ENCODE data around the gene RIMBP2.

Gene RIMBP2

GRCh38 chr12:130711756-130712155 lies 4.3 kb downstream of the RIMBP2 start:
- no peak for DNase-seq (ENCODE audit: insufficient read length)
- no peak for TF ChIP-seq TAF1 (IDR thresholded peaks at IDR 0.05; ENCODE audit: borderline replicate concordance, low read depth, low read length)
- TF ChIP-seq POLR2AphosphoS5 (IDR thresholded peaks at IDR 0.05; ENCODE audit: low read depth, low read length), result no peak
- TF ChIP-seq POLR2A (IDR thresholded peaks at IDR 0.05; ENCODE audit: low read depth, low read length), result no peak
- no peak for FAIRE-seq

DNA sequence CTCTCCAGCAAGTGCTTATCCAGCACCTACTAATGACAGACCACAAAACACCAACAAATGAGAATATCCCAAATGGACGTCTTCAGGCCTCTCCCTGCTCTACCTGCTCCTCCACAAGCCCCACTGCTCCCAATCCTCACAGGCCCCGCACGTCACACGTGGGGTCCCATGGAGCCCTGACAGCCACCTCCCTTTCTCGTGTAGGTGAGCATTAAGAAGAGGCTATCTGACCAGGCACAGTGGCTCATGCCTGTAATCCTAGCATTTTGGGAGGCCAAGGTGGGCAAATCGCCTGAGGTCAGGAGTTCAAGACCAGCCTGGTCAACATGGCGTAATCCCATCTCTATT lies 5.4 kb downstream of the RIMBP2 start:
- TF ChIP-seq TAF1 (IDR thresholded peaks at IDR 0.05; ENCODE audit: borderline replicate concordance, low read depth, low read length) (no peak), POLR2A (IDR thresholded peaks at IDR 0.05; ENCODE audit: low read depth, low read length) (no peak), POLR2AphosphoS5 (IDR thresholded peaks at IDR 0.05; ENCODE audit: low read depth, low read length) (no peak)
- no peak for FAIRE-seq

GRCh38 chr12:130709971-130710732 lies 5.9 kb downstream of the RIMBP2 start:
- FAIRE-seq, result no peak
- TF ChIP-seq POLR2AphosphoS5 (IDR thresholded peaks at IDR 0.05; ENCODE audit: low read depth, low read length) (no peak), POLR2A (IDR thresholded peaks at IDR 0.05; ENCODE audit: low read depth, low read length) (no peak), TAF1 (IDR thresholded peaks at IDR 0.05; ENCODE audit: borderline replicate concordance, low read depth, low read length) (no peak)
- DNase-seq (ENCODE audit: insufficient read length), result no peak

More for the DNA sequence above, 5.4 kb downstream of the RIMBP2 start:
- DNase-seq (ENCODE audit: insufficient read length), result no peak

- no peak for DNase-seq (ENCODE audit: insufficient read length)
- TF ChIP-seq TAF1 (IDR thresholded peaks at IDR 0.05; ENCODE audit: borderline replicate concordance, low read depth, low read length), result no peak
- TF ChIP-seq POLR2A (IDR thresholded peaks at IDR 0.05; ENCODE audit: low read depth, low read length), result no peak
- no peak for TF ChIP-seq POLR2AphosphoS5 (IDR thresholded peaks at IDR 0.05; ENCODE audit: low read depth, low read length)
- no peak for FAIRE-seq
These were observed 6.7 kb downstream of the RIMBP2 start for GRCh38 chr12:130709151-130709970.

GRCh38 chr12:130708648-130709047 lies 7.5 kb downstream of the RIMBP2 start:
- DNase-seq (ENCODE audit: insufficient read length) (no peak), FAIRE-seq (no peak)
- TF ChIP-seq POLR2AphosphoS5 (IDR thresholded peaks at IDR 0.05; ENCODE audit: low read depth, low read length), result no peak
- TF ChIP-seq TAF1 (IDR thresholded peaks at IDR 0.05; ENCODE audit: borderline replicate concordance, low read depth, low read length), result no peak
- TF ChIP-seq POLR2A (IDR thresholded peaks at IDR 0.05; ENCODE audit: low read depth, low read length), result no peak

GRCh38 chr12:130707571-130707891 lies 8.6 kb downstream of the RIMBP2 start:
- DNase-seq (ENCODE audit: insufficient read length), result no peak
- FAIRE-seq, result no peak
- TF ChIP-seq TAF1 (IDR thresholded peaks at IDR 0.05; ENCODE audit: borderline replicate concordance, low read depth, low read length) (no peak), POLR2A (IDR thresholded peaks at IDR 0.05; ENCODE audit: low read depth, low read length) (no peak), POLR2AphosphoS5 (IDR thresholded peaks at IDR 0.05; ENCODE audit: low read depth, low read length) (no peak)

DNA sequence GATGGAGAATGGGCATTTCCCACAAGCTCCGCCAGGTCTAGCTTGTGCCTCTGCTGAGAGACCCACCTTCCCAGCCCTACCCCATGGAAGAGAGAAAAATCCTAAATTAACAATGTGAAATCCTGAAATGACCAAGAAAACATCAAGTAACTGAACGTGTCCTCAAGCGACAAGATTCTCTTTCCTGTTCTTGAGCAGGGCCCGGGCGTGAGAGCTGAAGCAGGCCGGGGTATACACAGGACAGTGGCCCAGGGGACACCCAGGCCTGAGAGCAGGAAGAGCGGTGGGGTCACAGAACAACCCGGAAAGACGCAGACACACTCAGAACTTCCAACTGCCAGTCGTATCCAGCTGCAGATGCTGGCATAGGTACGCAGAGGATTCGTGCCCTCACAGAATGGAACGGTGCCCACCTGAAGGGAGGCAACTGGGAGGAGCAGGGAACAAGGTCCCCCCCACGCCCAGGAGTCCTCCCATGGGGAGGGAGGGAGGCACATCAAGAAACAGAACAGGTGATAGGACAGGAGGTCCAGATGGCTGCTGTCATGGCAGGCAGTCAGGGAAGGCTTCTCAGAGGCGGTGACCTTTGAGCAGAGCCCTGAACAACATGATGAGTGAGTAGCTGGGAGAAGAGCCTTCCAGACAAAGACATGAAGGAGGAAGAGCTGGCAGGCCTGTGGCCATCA lies 9.1 kb downstream of the RIMBP2 start:
- FAIRE-seq, result no peak

DNA sequence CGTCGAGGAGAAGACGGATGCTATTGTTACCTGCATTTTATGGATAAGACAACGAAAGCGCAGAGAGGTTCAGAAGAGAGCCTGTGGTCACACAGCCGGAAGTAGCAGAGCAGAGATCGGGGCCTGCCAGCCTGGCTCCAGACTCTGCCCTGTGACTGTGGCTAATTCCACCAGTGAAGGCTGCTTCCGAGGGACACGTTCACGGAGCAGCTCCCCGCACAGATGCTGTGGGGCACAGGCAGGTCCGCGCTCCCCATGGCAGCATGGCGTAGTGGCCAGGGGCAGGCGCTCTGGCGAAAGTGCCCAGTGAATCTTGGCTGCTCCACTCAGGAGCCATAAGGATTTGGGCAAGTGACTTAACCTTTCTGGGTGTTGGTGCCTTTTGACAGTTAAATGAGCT lies 9.8 kb downstream of the RIMBP2 start:
- DNase-seq (ENCODE audit: insufficient read length), result no peak
- no peak for FAIRE-seq
- TF ChIP-seq POLR2AphosphoS5 (IDR thresholded peaks at IDR 0.05; ENCODE audit: low read depth, low read length) (no peak), POLR2A (IDR thresholded peaks at IDR 0.05; ENCODE audit: low read depth, low read length) (no peak), TAF1 (IDR thresholded peaks at IDR 0.05; ENCODE audit: borderline replicate concordance, low read depth, low read length) (no peak)

More for the DNA sequence above, 9.1 kb downstream of the RIMBP2 start:
- TF ChIP-seq POLR2AphosphoS5 (IDR thresholded peaks at IDR 0.05; ENCODE audit: low read depth, low read length) (no peak), TAF1 (IDR thresholded peaks at IDR 0.05; ENCODE audit: borderline replicate concordance, low read depth, low read length) (no peak), POLR2A (IDR thresholded peaks at IDR 0.05; ENCODE audit: low read depth, low read length) (no peak)
- DNase-seq (ENCODE audit: insufficient read length), result no peak

GRCh38 chr12:130705178-130705822 lies 10.8 kb downstream of the RIMBP2 start:
- FAIRE-seq (no peak), DNase-seq (ENCODE audit: insufficient read length) (no peak)
- TF ChIP-seq POLR2A (IDR thresholded peaks at IDR 0.05; ENCODE audit: low read depth, low read length) (no peak), POLR2AphosphoS5 (IDR thresholded peaks at IDR 0.05; ENCODE audit: low read depth, low read length) (no peak), TAF1 (IDR thresholded peaks at IDR 0.05; ENCODE audit: borderline replicate concordance, low read depth, low read length) (no peak)

- FAIRE-seq (no peak), DNase-seq (ENCODE audit: insufficient read length) (no peak)
- TF ChIP-seq TAF1 (IDR thresholded peaks at IDR 0.05; ENCODE audit: borderline replicate concordance, low read depth, low read length), result no peak
These were observed 11.5 kb downstream of the RIMBP2 start for GRCh38 chr12:130704606-130705005.

- FAIRE-seq, result no peak
- no peak for DNase-seq (ENCODE audit: insufficient read length)
- TF ChIP-seq POLR2AphosphoS5 (IDR thresholded peaks at IDR 0.05; ENCODE audit: low read depth, low read length), result no peak
- TF ChIP-seq TAF1 (IDR thresholded peaks at IDR 0.05; ENCODE audit: borderline replicate concordance, low read depth, low read length), result no peak
- TF ChIP-seq POLR2A (IDR thresholded peaks at IDR 0.05; ENCODE audit: low read depth, low read length), result no peak
These were observed 12.2 kb downstream of the RIMBP2 start for GRCh38 chr12:130703733-130704375.

Measured in GM12892 (cell line).